CD4-positive, alpha-beta memory T cell (primary cell): ENCODE results near the gene PHACTR4. TPM values are rescaled to one million over a fixed set of nuclear protein-coding genes. Genes with fewer than 3 reads are reported as not detected.
A peak's percentile ranks its signal among the peaks of the same experiment; 100 is the strongest.
"Not testable (repeated sequence)": the region's sequence is repeated elsewhere in the genome, so short reads cannot be mapped to it uniquely, and the experiment has no call there.

Experiments
- CTCF ChIA-PET: fragments of 350-600 bp; sonication (Branson Sonifier 250); formaldehyde crosslinking; loops from one replicate; lab custom pipeline; 2021; ENCODE audit warnings: inconsistent platforms; ENCODE audit not compliant: partially characterized antibody; lab: Charles Lee
- POLR2A ChIA-PET: fragments of 350-600 bp; sonication (Branson Sonifier 250); formaldehyde crosslinking; loops from one replicate; lab custom pipeline; 2021; ENCODE audit not compliant: partially characterized antibody; lab: Charles Lee
- DNase-seq, 5 donors: peaks; one replicate each; pipeline versions ENCODE4 v3.0.0 to v3.0.0-alpha.2; 2020 to 2022; ENCODE audit warnings: mixed read lengths in 1 of 5
- H3K27ac ChIP-seq: one replicate; pipeline ENCODE4 v1.7.0; 2013; ENCODE audit warnings: low read depth, low read length
- H3K27me3 ChIP-seq: 2 replicates; pipeline ENCODE4 v1.7.0; 2013; ENCODE audit warnings: mild to moderate bottlenecking, low read length, moderate library complexity; ENCODE audit not compliant: insufficient read depth
- H3K36me3 ChIP-seq: 2 replicates; pipeline ENCODE4 v1.7.0; 2013; ENCODE audit warnings: mild to moderate bottlenecking, low read length, moderate library complexity; ENCODE audit not compliant: insufficient read depth
- H3K4me1 ChIP-seq: 2 replicates; pipeline ENCODE4 v1.7.0; 2013; ENCODE audit warnings: mild to moderate bottlenecking, low read length, moderate library complexity; ENCODE audit not compliant: insufficient read depth
- H3K4me3 ChIP-seq, 2 donors: one replicate each; pipeline ENCODE4 v1.7.0; 2013; ENCODE audit warnings: low read length in 2 of 2, mild to moderate bottlenecking in 1 of 2
- H3K9me3 ChIP-seq, 2 donors: one replicate each; pipeline ENCODE4 v1.7.0; 2013; ENCODE audit warnings: low read length in 2 of 2, control low read depth in 1 of 2; ENCODE audit not compliant: control insufficient read depth in 1 of 2
- H3K27ac Mint-ChIP-seq, 7 donors: one replicate each; pipeline ENCODE4 v1.8.0; 2020 to 2021; ENCODE audit warnings: mixed read lengths in 7 of 7, mild to moderate bottlenecking in 6 of 7, inconsistent platforms in 3 of 7, moderate library complexity in 3 of 7
- H3K27me3 Mint-ChIP-seq, 2 donors: one replicate each; pipeline ENCODE4 v1.8.0; 2020 to 2021; ENCODE audit warnings: mixed read lengths in 2 of 2
- H3K36me3 Mint-ChIP-seq, 2 donors: one replicate each; pipeline ENCODE4 v1.8.0; 2020 to 2021; ENCODE audit warnings: mixed read lengths in 2 of 2, inconsistent platforms in 1 of 2, mild to moderate bottlenecking in 1 of 2
- H3K4me1 Mint-ChIP-seq, 4 donors: one replicate each; pipeline ENCODE4 v1.8.0; 2020 to 2021; ENCODE audit warnings: mixed read lengths in 4 of 4, mild to moderate bottlenecking in 1 of 4
- H3K4me3 Mint-ChIP-seq, 8 donors: one replicate each; pipeline ENCODE4 v1.8.0; 2020 to 2021; ENCODE audit warnings: mixed read lengths in 8 of 8, mild to moderate bottlenecking in 7 of 8, moderate library complexity in 6 of 8, inconsistent platforms in 3 of 8
- H3K9me3 Mint-ChIP-seq, 8 donors: one replicate each; pipeline ENCODE4 v1.8.0; 2020 to 2021; ENCODE audit warnings: mixed read lengths in 8 of 8, mild to moderate bottlenecking in 5 of 8, inconsistent platforms in 3 of 8, moderate library complexity in 1 of 8
- intact Hi-C: fragments of 100-400 bp; cut with micrococcal nuclease; formaldehyde crosslinking; loops from one replicate; pipeline ENCODE4 v1.15.1; 2023
- polyA plus RNA-seq, 2 donors: library from polyadenylated mRNA; unstranded; fragments of 300-500 nt; fragmentation: Illumina TruSeq; gene quantifications; one replicate each; pipeline ENCODE4 v1.2.3, GENCODE V29; 2021
- total RNA-seq, 2 experiments: library from RNA; stranded (reverse); gene quantifications; one replicate each; pipeline ENCODE4 v1.2.3, GENCODE V29; 2021

PHACTR4 gene
- total and polyA plus RNA-seq, 4 experiments from 2014 or later: 3.6 to 28.8 (median 24.9) TPM

DNA sequence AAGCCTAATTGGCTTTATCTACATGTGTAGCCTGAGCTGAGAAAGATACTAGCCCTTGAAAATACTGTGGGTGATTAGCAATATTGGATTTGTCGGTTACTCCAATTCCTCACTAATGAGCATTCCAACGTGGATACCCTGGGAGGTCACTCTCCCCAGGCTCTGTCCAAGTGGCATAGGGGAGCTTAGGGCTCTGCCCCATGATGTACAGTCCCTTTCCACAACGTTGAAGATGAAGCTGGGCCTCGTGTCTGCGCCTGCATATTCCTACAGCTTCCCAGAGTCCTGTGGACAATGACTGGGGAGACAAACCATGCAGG is 138.9 kb downstream of the PHACTR4 start:
- peaks cover 0 to 4% (median 0%) of the 10 kb centered on the region in 8 donors for H3K9me3 Mint-ChIP-seq
- no peak for DNase-seq
- H3K27ac ChIP-seq: peak overlapping the region; percentile 66
- POLR2A ChIA-PET: interaction anchor here (0.6 to 10.8 kb wide), 11 partner anchors 10 to 265 kb away, joined by 3 to 234 read pairs (median 10); partner anchors contain the start of genes GMEB1, MED18, RNU11 and TAF12
- H3K9me3 ChIP-seq: no peaks in the 10 kb centered on the region
- H3K4me1 Mint-ChIP-seq: peaks cover 40 to 70% (median 54%) of the 10 kb centered on the region in 4 donors
- H3K4me1 ChIP-seq: peaks cover 65% of the 10 kb centered on the region
- no peaks in the 10 kb centered on the region for H3K27me3 Mint-ChIP-seq
- H3K27ac Mint-ChIP-seq: peak overlapping the region; percentile 66 to 99 (median 94)
- peaks cover 43 to 67% of the 10 kb centered on the region in 2 donors for H3K36me3 Mint-ChIP-seq
- H3K4me3 Mint-ChIP-seq: peak overlapping the region; percentile 94 to 100 (median 98)
- peak overlapping the region; percentile 68 to 96 for H3K4me3 ChIP-seq
- intact Hi-C loops: loop anchor here (5.0 kb wide), 1 partner anchor 379 kb away; no protein-coding TSS in a partner anchor
- no peaks in the 10 kb centered on the region for H3K27me3 ChIP-seq
- H3K36me3 ChIP-seq: peaks cover 44% of the 10 kb centered on the region
- CTCF ChIA-PET: interaction anchor here (1.0 to 2.8 kb wide), 5 partner anchors 15 to 369 kb away, joined by 3 to 9 read pairs (median 5); no protein-coding TSS in a partner anchor

DNA sequence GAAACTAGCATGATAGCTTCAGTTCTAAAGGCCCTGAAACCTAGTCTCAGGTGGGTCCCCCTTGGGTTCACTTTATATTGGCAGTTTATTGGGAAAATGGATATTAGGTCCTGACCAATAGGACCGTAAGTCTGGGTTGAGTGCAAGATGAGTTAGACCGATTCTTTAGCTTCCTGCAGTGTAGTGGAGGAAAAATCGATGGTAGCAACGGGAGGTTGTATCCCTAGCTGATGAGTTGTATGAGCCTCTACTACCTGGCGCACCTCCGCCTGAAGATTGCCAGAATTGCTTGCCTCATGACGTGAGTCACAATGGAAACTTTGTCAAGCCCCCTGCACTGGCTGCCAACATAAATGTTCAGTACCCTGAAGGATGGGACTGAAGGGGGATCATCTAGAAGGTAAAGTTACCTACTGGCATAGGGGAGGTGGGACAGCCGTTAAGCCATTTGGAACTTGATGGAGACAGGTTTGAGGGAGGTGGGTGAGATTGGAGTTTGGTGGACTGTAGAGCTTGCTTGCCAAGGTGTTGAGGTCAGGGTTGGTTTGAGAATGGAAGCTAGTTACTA is 140.2 kb downstream of the PHACTR4 start:
- peaks cover 44% of the 10 kb centered on the region for H3K36me3 ChIP-seq
- peaks cover 45 to 74% of the 10 kb centered on the region in 2 donors for H3K36me3 Mint-ChIP-seq

DNA sequence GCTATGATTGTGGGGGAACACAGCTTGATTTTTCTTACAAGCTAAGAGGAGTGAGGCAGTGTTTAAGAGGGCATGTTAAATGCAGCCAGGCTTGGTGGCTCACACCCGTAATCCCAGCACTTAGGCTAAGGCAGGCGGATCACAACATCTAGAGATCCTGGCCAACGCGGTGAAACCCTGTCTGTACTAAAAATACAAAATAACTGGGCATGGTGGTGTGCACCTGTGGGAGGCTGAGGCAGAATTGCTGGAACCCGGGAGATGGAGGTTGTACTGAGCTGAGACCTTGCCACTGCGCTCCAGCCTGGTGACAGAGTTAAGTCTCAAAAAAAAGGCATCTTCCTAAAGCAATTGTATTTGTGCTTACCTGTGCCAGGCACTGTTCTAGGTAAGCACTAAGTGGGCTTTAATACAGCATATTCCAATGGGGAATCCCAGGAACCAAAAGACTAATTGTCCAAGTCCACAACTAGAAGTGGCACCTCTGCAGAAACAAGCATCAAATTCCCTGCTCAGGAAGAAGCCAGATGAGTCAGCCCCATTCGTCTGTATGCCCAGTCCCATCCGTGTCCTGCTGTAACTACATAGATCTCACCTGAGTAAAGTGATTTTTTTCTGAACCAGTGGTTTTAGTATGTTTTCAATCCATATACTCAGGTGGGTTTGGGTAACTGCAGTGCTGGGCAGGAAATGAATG is 140.9 kb downstream of the PHACTR4 start:
- CTCF ChIA-PET: interaction anchor here (2.8 kb wide), 1 partner anchor 367 kb away, joined by 9 read pairs; no protein-coding TSS in a partner anchor
- H3K27ac Mint-ChIP-seq: peak overlapping the region; percentile 85 to 99 (median 91)
- peaks cover 47 to 76% of the 10 kb centered on the region in 2 donors for H3K36me3 Mint-ChIP-seq
- POLR2A ChIA-PET: interaction anchor here (0.9 to 10.8 kb wide), 11 partner anchors 8 to 367 kb away, joined by 3 to 234 read pairs (median 10); partner anchors contain the start of genes MED18, RNU11, TAF12 and TRNAU1AP
- peak overlapping the region; percentile 94 to 100 (median 98) for H3K4me3 Mint-ChIP-seq
- peak in 3 of 5 donors; percentile 27 to 44 (median 30) for DNase-seq
- peaks cover 0 to 4% (median 0%) of the 10 kb centered on the region in 8 donors for H3K9me3 Mint-ChIP-seq
- H3K9me3 ChIP-seq: no peaks in the 10 kb centered on the region
- no peaks in the 10 kb centered on the region for H3K27me3 Mint-ChIP-seq
- peaks cover 44% of the 10 kb centered on the region for H3K36me3 ChIP-seq
- intact Hi-C loops: no loop called here
- H3K4me1 Mint-ChIP-seq: peaks cover 38 to 72% (median 50%) of the 10 kb centered on the region in 4 donors
- H3K4me3 ChIP-seq: peak overlapping the region in 1 of 2 donors; percentile 96
- peak overlapping the region; percentile 66 for H3K27ac ChIP-seq
- no peaks in the 10 kb centered on the region for H3K27me3 ChIP-seq
- H3K4me1 ChIP-seq: peaks cover 67% of the 10 kb centered on the region

More for the DNA sequence above, 140.2 kb downstream of the PHACTR4 start:
- intact Hi-C loops: loop anchor here (5.0 kb wide), 1 partner anchor 378 kb away; no protein-coding TSS in a partner anchor
- Histone ChIP-seq H3K4me1 (peaks cover 67% of the 10 kb centered on the region), H3K27me3 (no peaks in the 10 kb centered on the region), H3K4me3 (peak overlapping the region; percentile 17 to 96), H3K9me3 (no peaks in the 10 kb centered on the region), H3K27ac (peak overlapping the region; percentile 66)
- POLR2A ChIA-PET: interaction anchor here (0.9 to 10.8 kb wide), 12 partner anchors 9 to 368 kb away, joined by 3 to 234 read pairs (median 10); partner anchors contain the start of genes MED18, RNU11, TAF12 and TRNAU1AP
- H3K9me3 Mint-ChIP-seq: peaks cover 0 to 4% (median 0%) of the 10 kb centered on the region in 8 donors
- peak overlapping the region; percentile 85 to 99 (median 91) for H3K27ac Mint-ChIP-seq
- peak in 2 of 5 donors; percentile 6 to 49 for DNase-seq
- peaks cover 40 to 74% (median 54%) of the 10 kb centered on the region in 4 donors for H3K4me1 Mint-ChIP-seq
- H3K4me3 Mint-ChIP-seq: peak overlapping the region; percentile 94 to 100 (median 98)
- CTCF ChIA-PET: interaction anchor here (0.8 to 2.8 kb wide), 4 partner anchors 70 to 367 kb away, joined by 3 to 9 read pairs (median 4); no protein-coding TSS in a partner anchor
- H3K27me3 Mint-ChIP-seq: no peaks in the 10 kb centered on the region

DNA sequence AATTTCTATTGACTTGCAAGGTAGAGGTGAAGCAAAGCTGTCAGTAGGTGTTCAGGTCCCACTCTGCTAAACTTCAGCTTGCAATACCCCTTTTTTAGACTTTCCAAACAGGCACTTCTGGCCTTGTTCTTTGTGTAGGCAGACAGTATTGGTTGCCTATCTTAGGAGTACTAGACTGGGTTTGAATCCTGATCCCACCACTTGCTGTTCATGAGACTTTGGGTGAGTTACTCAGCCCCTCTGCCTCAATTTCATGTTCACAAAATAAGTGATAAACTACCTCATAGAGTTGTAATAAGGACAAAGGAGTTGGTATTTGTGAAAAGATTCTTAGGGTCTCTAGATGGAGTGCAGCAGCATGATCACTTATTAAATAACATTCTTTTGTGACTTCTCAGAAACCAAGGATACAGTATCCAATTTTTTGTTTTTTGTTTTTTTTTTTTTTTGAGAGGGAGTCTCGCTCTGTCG is 141.5 kb downstream of the PHACTR4 start:
- Histone ChIP-seq H3K4me1 (peaks cover 67% of the 10 kb centered on the region), H3K9me3 (no peaks in the 10 kb centered on the region), H3K27ac (peak overlapping the region; percentile 66), H3K27me3 (no peaks in the 10 kb centered on the region), H3K4me3 (peak overlapping the region in 1 of 2 donors; percentile 96), H3K36me3 (peaks cover 44% of the 10 kb centered on the region)
- Mint-ChIP-seq H3K4me1 (peaks cover 35 to 67% (median 47%) of the 10 kb centered on the region in 4 donors), H3K4me3 (peak overlapping the region in 7 of 8 donors; percentile 94 to 99 (median 97)), H3K27me3 (no peaks in the 10 kb centered on the region), H3K9me3 (peaks cover 0 to 4% (median 0%) of the 10 kb centered on the region in 8 donors), H3K27ac (peak overlapping the region; percentile 85 to 99 (median 91)), H3K36me3 (peaks cover 45 to 71% of the 10 kb centered on the region in 2 donors)
- ChIA-PET POLR2A (interaction anchor here (1.3 to 10.8 kb wide), 7 partner anchors 7 to 226 kb away, joined by 3 to 234 read pairs (median 10); partner anchors contain the start of genes RNU11, TRNAU1AP and YTHDF2), CTCF (no interaction called here)
- intact Hi-C loops: no loop called here
- DNase-seq: no peak

DNA sequence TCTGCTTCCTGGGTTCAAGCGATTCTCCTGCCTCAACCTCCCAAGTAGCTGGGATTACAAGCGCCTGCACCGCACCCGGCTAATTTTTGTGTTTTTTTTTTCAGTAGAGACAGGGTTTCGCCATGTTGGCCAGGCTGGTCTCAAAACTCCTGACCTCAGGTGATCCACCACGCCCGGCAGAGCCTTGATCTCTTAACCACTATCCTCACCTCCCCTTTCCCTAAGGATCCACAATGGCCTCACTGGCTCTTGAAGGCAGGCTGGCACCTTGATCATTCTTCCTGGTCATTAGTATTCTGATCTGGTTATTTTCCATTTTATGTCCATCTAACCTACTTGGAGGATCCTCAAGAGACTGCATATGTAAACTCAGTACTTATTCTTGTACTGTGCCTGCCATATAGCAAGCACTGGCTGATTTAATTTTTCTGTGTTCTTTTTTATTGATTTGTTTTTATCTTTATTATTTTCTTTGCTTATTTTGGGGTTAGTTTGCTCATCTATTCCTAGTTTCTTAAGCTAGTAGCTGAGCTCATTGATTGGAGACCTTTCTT is 142.6 kb downstream of the PHACTR4 start:
- Histone ChIP-seq H3K27ac (no peak overlapping the region), H3K4me1 (peaks cover 65% of the 10 kb centered on the region), H3K36me3 (peaks cover 44% of the 10 kb centered on the region), H3K4me3 (no peak overlapping the region), H3K9me3 (no peaks in the 10 kb centered on the region), H3K27me3 (no peaks in the 10 kb centered on the region)
- H3K4me1 Mint-ChIP-seq: peaks cover 36 to 63% (median 51%) of the 10 kb centered on the region in 4 donors
- H3K27ac Mint-ChIP-seq: peak overlapping the region; percentile 67 to 96 (median 88)
- CTCF ChIA-PET: interaction anchor here (1.5 kb wide), 1 partner anchor 224 kb away, joined by 5 read pairs; the partner anchor contains the start of gene YTHDF2
- peak overlapping the region in 7 of 8 donors; percentile 17 to 80 (median 69) for H3K4me3 Mint-ChIP-seq
- peaks cover 45 to 63% of the 10 kb centered on the region in 2 donors for H3K36me3 Mint-ChIP-seq
- peaks cover 0 to 3% (median 0%) of the 10 kb centered on the region in 8 donors for H3K9me3 Mint-ChIP-seq
- intact Hi-C loops: no loop called here
- no peak for DNase-seq
- H3K27me3 Mint-ChIP-seq: no peaks in the 10 kb centered on the region
- POLR2A ChIA-PET: interaction anchor here (0.6 to 10.8 kb wide), 7 partner anchors 68 to 896 kb away, joined by 3 to 234 read pairs (median 3); partner anchors contain the start of gene EPB41

DNA sequence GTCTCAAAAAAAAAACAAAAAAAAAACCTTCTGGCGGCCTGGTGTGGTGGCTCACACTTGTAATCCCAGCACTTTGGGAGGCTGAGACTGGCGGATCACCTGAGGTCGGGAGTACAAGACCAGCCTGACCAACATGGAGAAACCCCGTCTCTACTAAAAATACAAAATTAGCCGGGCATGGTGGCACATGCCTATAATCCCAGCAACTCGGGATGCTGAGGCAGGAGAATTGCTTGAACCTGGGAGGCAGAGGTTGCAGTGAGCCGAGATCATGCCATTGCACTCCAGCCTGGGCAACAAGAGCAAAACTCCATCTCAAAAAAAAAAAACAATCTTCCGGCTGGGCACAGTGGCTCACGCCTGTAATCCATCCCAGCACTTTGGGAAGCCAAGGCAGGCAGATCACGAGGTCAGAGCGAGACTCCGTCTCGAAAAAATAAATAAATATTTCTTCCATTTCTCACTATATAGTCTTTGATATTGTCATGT is 144.9 kb downstream of the PHACTR4 start:
- H3K4me1 Mint-ChIP-seq: peaks cover 37 to 60% (median 46%) of the 10 kb centered on the region in 4 donors
- H3K27me3 Mint-ChIP-seq, H3K9me3 Mint-ChIP-seq, DNase-seq, H3K27me3 ChIP-seq, H3K27ac ChIP-seq, H3K9me3 ChIP-seq, H3K4me3 ChIP-seq, intact Hi-C loops: not testable (repeated sequence)
- Histone ChIP-seq H3K4me1 (peaks cover 57% of the 10 kb centered on the region), H3K36me3 (peaks cover 26% of the 10 kb centered on the region)
- CTCF ChIA-PET: interaction anchor here (0.9 to 3.7 kb wide), 3 partner anchors 8 to 104 kb away, joined by 5 to 12 read pairs (median 5); no protein-coding TSS in a partner anchor
- POLR2A ChIA-PET: interaction anchor here (1.1 to 4.5 kb wide), 3 partner anchors 8 to 221 kb away, joined by 3 to 52 read pairs (median 39); partner anchors contain the start of gene RCC1
- peak overlapping the region in 2 of 7 donors; percentile 68 to 78 for H3K27ac Mint-ChIP-seq
- peak overlapping the region in 1 of 8 donors; percentile 29 for H3K4me3 Mint-ChIP-seq
- peaks cover 29 to 46% of the 10 kb centered on the region in 2 donors for H3K36me3 Mint-ChIP-seq
